Ovary (tissue), 9 donors: Measurements from ENCODE around the gene ZMYND19. TPM values are rescaled to one million over a fixed set of nuclear protein-coding genes. Genes with fewer than 3 reads are reported as not detected.

ENCODE experiments used
- DNase-seq, 5 donors: peaks; one replicate each; pipeline ENCODE4 v3.0.0-alpha.2; 2019 to 2020
- H3K27ac ChIP-seq, 2 donors: fragments of 200-600 bp; one replicate each; pipeline versions ENCODE4 v1.5.1 to v1.8.0; 2019 to 2022
- H3K27me3 ChIP-seq: fragments of 200-600 bp; one replicate; pipeline ENCODE4 v1.8.0; 2022
- H3K36me3 ChIP-seq: fragments of 200-600 bp; sonication (generic); one replicate; pipeline ENCODE4 v1.5.1; 2019
- H3K4me1 ChIP-seq: one replicate; pipeline ENCODE4 v1.8.1; 2013; ENCODE audit warnings: mild to moderate bottlenecking, moderate library complexity; ENCODE audit not compliant: insufficient read depth
- H3K4me3 ChIP-seq: fragments of 200-600 bp; sonication (generic); one replicate; pipeline ENCODE4 v1.5.1; 2017
- H3K9me3 ChIP-seq, 2 donors: fragments of 200-600 bp in 1 of 2; sonication (generic) in 1 of 2; one replicate each; pipeline versions ENCODE4 v1.5.1 to v1.8.1; 2013 to 2019; ENCODE audit warnings: mild to moderate bottlenecking in 1 of 2, moderate library complexity in 1 of 2
- CTCF ChIP-seq, 3 donors: fragments of 450-650 bp in 2 of 3; fragments of 200-600 bp in 1 of 3; IDR thresholded peaks; one replicate each; pipeline versions ENCODE4 v1.5.1 to v1.8.0; 2016 to 2022; ENCODE audit warnings: antibody characterized with exemption in 3 of 3, mild to moderate bottlenecking in 1 of 3
- EP300 ChIP-seq: sonication (generic); formaldehyde crosslinking; IDR thresholded peaks from one replicate; pipeline ENCODE4 v1.6.1; 2017; ENCODE audit warnings: antibody characterized with exemption
- POLR2A ChIP-seq: fragments of 450-650 bp; IDR thresholded peaks from one replicate; pipeline ENCODE4 v1.6.1; 2017; ENCODE audit warnings: antibody characterized with exemption, mild to moderate bottlenecking, moderate library complexity
- WGBS, 3 donors: extraction: QIAGEN DNeasy Blood & Tissue Kit in 1 of 3; methylation state at CpG; one replicate each; pipeline versions ENCODE4 v1.1.5 to v1.1.7; 2013 to 2017; 5-methylcytosine and 5-hydroxymethylcytosine counted together
- intact Hi-C, 4 donors: fragments of 100-400 bp; cut with DNase I; formaldehyde crosslinking; loops; one replicate each; pipeline versions ENCODE4 v1.11.0 to v1.15.1; 2022 to 2023
- polyA plus RNA-seq, 2 donors: library from polyadenylated mRNA; stranded (reverse); fragments of 200-250 nt in 1 of 2; fragments of 350-450 nt in 1 of 2; fragmentation: Illumina TruSeq in 1 of 2; extraction: RNeasy Lipid Tissue Mini Kit (QIAGEN cat#74804) in 1 of 2; gene quantifications; one replicate each; pipeline ENCODE4 v1.2.3, GENCODE V29; 2013 to 2014
- total RNA-seq, 7 donors: library from RNA; depleted of rRNA in 2 of 7; stranded (reverse); fragments of >200 nt in 2 of 7; fragmentation: NEBNext Ultra II Directional in 3 of 7; extraction: Animal tissue kit (Norgen Biotek cat#: 25700) in 3 of 7; gene quantifications; one replicate each; pipeline versions ENCODE4 v1.1.0 to v1.2.4, GENCODE V29; 2016 to 2023
- donor health status: DM: no; HTN: no; CAD: no; lungs with moderate emphysema.
- donor health status: DM: no; HTN: no; CAD: no.
- donor health status: Bipolar disorder and iron deficiency.
- donor health status: DM: yes; HTN: yes; CAD: no.
- donor health status: DM: no; HTN: no; CAD: no.
- donor health status: DM: yes; HTN: yes; CAD: no.

ZMYND19 gene
- total and polyA plus RNA-seq, 9 donors: 5.1 to 22.9 (median 14.7) TPM

GRCh38 chr9:137578518-137579258 lies 11.6 kb downstream of the ZMYND19 start, which contains the start of gene DPH7:
DPH7 (minus strand) TSS chr9:137578925; CDS start chr9:137578777, 148 bp downstream.
- H3K36me3 ChIP-seq: no peaks in the 10 kb centered on the region
- H3K9me3 ChIP-seq: no peaks in the 10 kb centered on the region
- peaks cover 4% of the 10 kb centered on the region for H3K4me1 ChIP-seq
- H3K27ac ChIP-seq: peak within 1 kb of the TSS in 1 of 2 donors; percentile 34
- 0 to 4% (median 1%) methylated on average over 39 to 82 of the region's 82 CpGs for WGBS, 3 donors
- intact Hi-C loops: no loop called here
- H3K4me3 ChIP-seq: peak within 1 kb of the TSS; percentile 57
- TF ChIP-seq EP300 (no peak), CTCF (IDR thresholded peaks at IDR 0.05) (peak; percentile 94 to 99 (median 96)), POLR2A (peak; percentile 59)
- peak; percentile 93 to 97 (median 96) for DNase-seq
- H3K27me3 ChIP-seq: no peaks in the 10 kb centered on the region

GRCh38 chr9:137575716-137576411 lies 14.4 kb downstream of the ZMYND19 start:
- TF ChIP-seq CTCF (IDR thresholded peaks at IDR 0.05): no peak
- TF ChIP-seq EP300: no peak
- no peak for TF ChIP-seq POLR2A
- Histone ChIP-seq H3K4me3 (no peak overlapping the region), H3K27me3 (no peaks in the 10 kb centered on the region), H3K27ac (no peak overlapping the region), H3K36me3 (no peaks in the 10 kb centered on the region), H3K4me1 (peaks cover 4% of the 10 kb centered on the region), H3K9me3 (no peaks in the 10 kb centered on the region)
- DNase-seq: no peak
- intact Hi-C loops: no loop called here
- 79 to 84% (median 82%) methylated on average over 12 of the region's 12 CpGs for WGBS, 3 donors

GRCh38 chr9:137575364-137575715 lies 15.0 kb downstream of the ZMYND19 start:
- intact Hi-C loops: no loop called here
- DNase-seq: no peak
- Histone ChIP-seq H3K36me3 (no peaks in the 10 kb centered on the region), H3K27ac (no peak overlapping the region), H3K27me3 (no peaks in the 10 kb centered on the region), H3K4me3 (no peak overlapping the region), H3K9me3 (no peaks in the 10 kb centered on the region), H3K4me1 (peaks cover 4% of the 10 kb centered on the region)
- no peak for TF ChIP-seq POLR2A
- TF ChIP-seq CTCF (IDR thresholded peaks at IDR 0.05): no peak
- no peak for TF ChIP-seq EP300
- WGBS, 3 donors: 64 to 77% (median 74%) methylated on average over 9 of the region's 9 CpGs

GRCh38 chr9:137574192-137574591 lies 16.1 kb downstream of the ZMYND19 start:
- peaks cover 4% of the 10 kb centered on the region for H3K4me1 ChIP-seq
- no peak overlapping the region for H3K27ac ChIP-seq
- WGBS, 3 donors: 88 to 95% (median 90%) methylated on average over 10 of the region's 10 CpGs
- no peaks in the 10 kb centered on the region for H3K27me3 ChIP-seq
- DNase-seq: no peak
- H3K4me3 ChIP-seq: no peak overlapping the region
- intact Hi-C loops: no loop called here
- no peaks in the 10 kb centered on the region for H3K9me3 ChIP-seq
- TF ChIP-seq CTCF (IDR thresholded peaks at IDR 0.05) (no peak), EP300 (no peak), POLR2A (no peak)
- no peaks in the 10 kb centered on the region for H3K36me3 ChIP-seq
